HL-60/S4 treated with phorbol 12-myristate 13-acetate at 8.2 ng/mL for 4 days and 3 days (cell line): ENCODE results near the gene VTI1B.

Experiments
- in situ Hi-C: fragments of 300-500 bp; cut with MboI; formaldehyde crosslinking; loops from 2 replicates; pipeline ENCODE4 v1.15.0; 2022; ENCODE audit warnings: low sequenced_read_pairs

The VTI1B gene

GRCh38 chr14:67680941-67681340 lies 6.5 kb upstream of the VTI1B start:
- in situ Hi-C loops = no loop called here

GRCh38 chr14:67680121-67680602 lies 5.7 kb upstream of the VTI1B start:
- in situ Hi-C loops = no loop called here

- in situ Hi-C loops = no loop called here
Measured at GRCh38 chr14:67679006-67679405, 4.6 kb upstream of the VTI1B start.

- in situ Hi-C loops = no loop called here
Measured at GRCh38 chr14:67675219-67675582, 769 bp upstream of the VTI1B start.

GRCh38 chr14:67674139-67674479 lies 323 bp downstream of the VTI1B start:
- in situ Hi-C loops = no loop called here

- in situ Hi-C loops = no loop called here
Measured at GRCh38 chr14:67673451-67673850, 981 bp downstream of the VTI1B start.

GRCh38 chr14:67668559-67668958 lies 5.9 kb downstream of the VTI1B start:
- in situ Hi-C loops = no loop called here

GRCh38 chr14:67666750-67667449 lies 7.5 kb downstream of the VTI1B start:
- in situ Hi-C loops = no loop called here

GRCh38 chr14:67665868-67666267 lies 8.6 kb downstream of the VTI1B start:
- in situ Hi-C loops = no loop called here

GRCh38 chr14:67663633-67664032 lies 10.8 kb downstream of the VTI1B start:
- in situ Hi-C loops = no loop called here

GRCh38 chr14:67653651-67654280 lies 20.7 kb downstream of the VTI1B start:
- in situ Hi-C loops = no loop called here

GRCh38 chr14:67652189-67652588 lies 22.2 kb downstream of the VTI1B start:
- in situ Hi-C loops = no loop called here

GRCh38 chr14:67650694-67651093 lies 23.7 kb downstream of the VTI1B start:
- in situ Hi-C loops = no loop called here

- in situ Hi-C loops = no loop called here
Measured at GRCh38 chr14:67650151-67650550, 24.3 kb downstream of the VTI1B start.

GRCh38 chr14:67646131-67646530 lies 28.3 kb downstream of the VTI1B start:
- in situ Hi-C loops = no loop called here

- in situ Hi-C loops = no loop called here
Measured at GRCh38 chr14:67645414-67645813, 29.0 kb downstream of the VTI1B start.

- in situ Hi-C loops = no loop called here
Measured at GRCh38 chr14:67644428-67644827, 30.0 kb downstream of the VTI1B start.

- in situ Hi-C loops = no loop called here
Measured at GRCh38 chr14:67643713-67644112, 30.7 kb downstream of the VTI1B start.

GRCh38 chr14:67641902-67642749 lies 32.3 kb downstream of the VTI1B start:
- in situ Hi-C loops = no loop called here

- in situ Hi-C loops = no loop called here
Measured at GRCh38 chr14:67641480-67641879, 33.0 kb downstream of the VTI1B start.

- in situ Hi-C loops = no loop called here
Measured at GRCh38 chr14:67638642-67639041, 35.8 kb downstream of the VTI1B start.
